Measurements from ENCODE around the gene GOLM1. TPM values are rescaled to one million over a fixed set of nuclear protein-coding genes. Genes with fewer than 3 reads are reported as not detected.
"Not testable (repeated sequence)": the region's sequence is repeated elsewhere in the genome, so short reads cannot be mapped to it uniquely, and the experiment has no call there.

Gene GOLM1
- total RNA-seq, 3 donors from 2014 or later: 17.1 to 45.6 (median 41.0) TPM

DNA sequence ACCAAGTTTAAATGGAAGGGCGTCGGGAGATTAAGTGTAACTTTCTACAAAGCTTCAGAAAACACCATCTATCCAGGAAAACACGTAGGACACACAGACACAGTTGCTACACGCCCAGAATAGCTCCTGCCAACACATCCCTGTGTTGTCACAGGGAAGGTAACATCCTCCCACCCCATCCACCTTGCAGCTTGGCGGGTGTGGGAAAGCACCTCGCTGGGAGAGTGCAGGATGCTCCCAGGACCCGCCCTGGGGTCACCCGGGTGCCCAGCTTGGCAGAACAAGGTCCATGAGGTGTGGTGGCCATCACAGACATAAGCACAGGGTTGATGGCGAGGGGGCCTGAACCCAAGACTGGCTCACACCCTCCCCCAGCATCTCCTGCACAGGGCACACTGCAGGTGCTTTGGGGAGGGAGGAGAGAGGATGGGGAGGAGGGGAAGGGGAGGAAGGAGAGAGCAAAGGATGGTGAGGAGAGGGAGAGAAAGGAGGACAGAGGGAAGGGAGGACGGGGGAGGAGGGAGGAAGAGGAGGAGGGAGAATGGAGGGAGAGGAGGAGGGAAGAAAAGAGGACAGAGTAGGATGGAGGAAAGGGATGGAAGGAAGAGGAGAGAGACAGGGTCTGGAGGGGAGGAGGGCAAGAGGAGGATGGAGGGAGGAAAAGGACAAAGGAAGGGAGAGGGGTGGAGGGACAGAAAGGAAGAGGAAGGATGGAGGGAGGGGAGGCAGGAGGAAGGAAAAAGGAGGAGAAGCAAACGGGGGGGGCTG, 37.2 kb downstream of the GOLM1 start:
- TF ChIP-seq, protein P1, sequence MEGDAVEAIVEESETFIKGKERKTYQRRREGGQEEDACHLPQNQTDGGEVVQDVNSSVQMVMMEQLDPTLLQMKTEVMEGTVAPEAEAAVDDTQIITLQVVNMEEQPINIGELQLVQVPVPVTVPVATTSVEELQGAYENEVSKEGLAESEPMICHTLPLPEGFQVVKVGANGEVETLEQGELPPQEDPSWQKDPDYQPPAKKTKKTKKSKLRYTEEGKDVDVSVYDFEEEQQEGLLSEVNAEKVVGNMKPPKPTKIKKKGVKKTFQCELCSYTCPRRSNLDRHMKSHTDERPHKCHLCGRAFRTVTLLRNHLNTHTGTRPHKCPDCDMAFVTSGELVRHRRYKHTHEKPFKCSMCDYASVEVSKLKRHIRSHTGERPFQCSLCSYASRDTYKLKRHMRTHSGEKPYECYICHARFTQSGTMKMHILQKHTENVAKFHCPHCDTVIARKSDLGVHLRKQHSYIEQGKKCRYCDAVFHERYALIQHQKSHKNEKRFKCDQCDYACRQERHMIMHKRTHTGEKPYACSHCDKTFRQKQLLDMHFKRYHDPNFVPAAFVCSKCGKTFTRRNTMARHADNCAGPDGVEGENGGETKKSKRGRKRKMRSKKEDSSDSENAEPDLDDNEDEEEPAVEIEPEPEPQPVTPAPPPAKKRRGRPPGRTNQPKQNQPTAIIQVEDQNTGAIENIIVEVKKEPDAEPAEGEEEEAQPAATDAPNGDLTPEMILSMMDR (IDR thresholded peaks at IDR 0.05): no peak
- TF ChIP-seq POLR2A (IDR thresholded peaks at IDR 0.05) (no peak), POLR2AphosphoS5 (IDR thresholded peaks at IDR 0.05) (no peak)
- Histone ChIP-seq H3K4me3 (no peak overlapping the region), H3K27ac (no peak overlapping the region), H3K9me3 (no peaks in the 10 kb centered on the region), H3K4me1 (no peaks in the 10 kb centered on the region), H3K27me3 (no peaks in the 10 kb centered on the region), H3K36me3 (no peaks in the 10 kb centered on the region)
- DNase-seq (ENCODE audit: low spot score in 2 of 2): no peak
- intact Hi-C loops (cut with DNase I; ENCODE audit: low total_unique reads): no loop called here

DNA sequence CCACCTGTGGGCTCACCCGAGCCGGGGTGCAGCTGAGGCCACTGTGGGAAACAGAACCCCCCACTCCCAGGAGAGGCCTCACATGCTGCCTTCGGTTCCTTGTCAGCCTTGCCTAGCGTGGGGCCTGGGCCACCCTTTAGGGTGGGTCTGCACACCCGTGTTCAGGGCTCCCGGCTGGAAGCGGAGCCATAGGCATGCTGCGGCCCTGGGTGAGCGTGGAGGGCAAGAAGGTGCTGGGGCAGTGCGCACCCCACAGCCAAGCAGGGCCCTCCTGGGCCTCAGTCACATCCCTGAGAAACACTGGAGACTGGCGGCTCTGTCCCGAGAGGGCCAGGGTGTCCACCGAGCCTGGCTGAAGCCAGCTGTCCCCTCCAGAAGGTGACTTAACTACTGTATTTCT, 41.9 kb downstream of the GOLM1 start:
- intact Hi-C loops (cut with DNase I; ENCODE audit: low total_unique reads): no loop called here
- Histone ChIP-seq H3K4me1 (no peaks in the 10 kb centered on the region), H3K4me3 (no peak overlapping the region), H3K9me3 (no peaks in the 10 kb centered on the region), H3K36me3 (no peaks in the 10 kb centered on the region), H3K27ac (no peak overlapping the region), H3K27me3 (no peaks in the 10 kb centered on the region)
- TF ChIP-seq POLR2A (IDR thresholded peaks at IDR 0.05): no peak
- TF ChIP-seq POLR2AphosphoS5 (IDR thresholded peaks at IDR 0.05): no peak
- TF ChIP-seq, protein P1 (IDR thresholded peaks at IDR 0.05): no peak
- no peak for DNase-seq (ENCODE audit: low spot score in 2 of 2)

DNA sequence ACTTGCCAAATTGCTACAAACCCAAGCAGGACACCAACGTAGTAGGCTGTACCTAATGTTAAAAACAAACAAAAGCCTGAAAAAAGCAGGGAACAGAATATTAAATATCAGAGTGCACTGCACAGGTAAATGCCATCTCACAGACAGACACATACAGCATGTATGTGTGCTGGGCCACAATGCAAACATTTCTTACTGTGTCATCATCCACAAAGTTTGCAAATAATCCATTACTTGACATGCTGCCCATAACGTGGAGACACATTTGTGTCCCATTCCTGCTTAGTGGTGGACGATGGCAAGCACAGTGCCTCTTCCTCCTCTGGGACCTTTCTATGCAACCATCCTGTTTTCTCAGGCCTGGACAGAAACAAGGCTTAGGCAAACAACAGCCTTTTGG, 44.7 kb downstream of the GOLM1 start:
- no peak overlapping the region for H3K27ac ChIP-seq
- no peaks in the 10 kb centered on the region for H3K9me3 ChIP-seq
- no peak overlapping the region for H3K4me3 ChIP-seq
- no peaks in the 10 kb centered on the region for H3K4me1 ChIP-seq
- TF ChIP-seq POLR2AphosphoS5 (IDR thresholded peaks at IDR 0.05) (no peak), POLR2A (IDR thresholded peaks at IDR 0.05) (no peak)
- TF ChIP-seq, protein P1 (IDR thresholded peaks at IDR 0.05): no peak
- intact Hi-C loops (cut with DNase I; ENCODE audit: low total_unique reads): no loop called here
- no peaks in the 10 kb centered on the region for H3K36me3 ChIP-seq
- no peak for DNase-seq (ENCODE audit: low spot score in 2 of 2)
- H3K27me3 ChIP-seq: no peaks in the 10 kb centered on the region

DNA sequence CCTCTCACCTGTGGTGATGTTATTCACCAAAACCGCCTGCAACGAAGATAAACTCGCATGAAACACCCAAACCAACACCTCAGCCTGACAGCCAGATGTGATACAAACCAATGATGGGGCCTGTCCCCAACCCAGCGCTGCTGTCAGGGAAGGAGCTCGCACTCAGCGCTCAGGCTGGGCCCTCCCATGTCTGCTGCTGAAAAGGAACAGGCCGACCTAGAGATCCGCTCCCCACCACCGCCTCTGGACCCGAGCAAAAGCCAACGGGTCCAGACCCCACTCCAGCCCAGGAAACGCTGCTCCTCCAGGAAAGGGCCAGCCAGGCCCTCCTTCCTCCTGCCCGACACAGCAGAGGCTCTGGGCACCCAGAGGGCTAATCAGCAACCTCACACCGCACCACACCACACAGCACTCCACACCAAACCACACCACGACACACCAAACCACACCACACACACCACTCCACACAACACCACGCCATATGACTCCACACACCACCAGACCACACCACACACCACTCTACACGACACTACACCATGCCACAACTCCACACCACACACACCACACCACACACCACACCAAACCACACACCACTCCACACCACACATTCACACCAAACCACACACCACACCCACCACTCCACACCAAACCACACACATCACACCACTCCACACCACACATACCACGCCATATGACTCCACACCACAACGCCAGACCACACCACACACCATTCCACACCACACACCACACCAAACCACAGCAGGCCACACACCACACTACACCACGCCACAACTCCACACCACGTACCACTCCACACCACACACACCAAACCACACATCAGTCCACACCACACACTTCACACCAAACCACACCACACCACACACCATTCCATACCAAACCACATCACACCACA, 46.5 kb downstream of the GOLM1 start:
- DNase-seq (ENCODE audit: low spot score in 2 of 2): no peak
- Histone ChIP-seq H3K4me1 (no peaks in the 10 kb centered on the region), H3K4me3 (no peak overlapping the region), H3K9me3 (no peaks in the 10 kb centered on the region), H3K27ac (no peak overlapping the region), H3K27me3 (no peaks in the 10 kb centered on the region), H3K36me3 (no peaks in the 10 kb centered on the region)
- intact Hi-C loops (cut with DNase I; ENCODE audit: low total_unique reads): no loop called here
- TF ChIP-seq, protein P1 (IDR thresholded peaks at IDR 0.05): no peak
- no peak for TF ChIP-seq POLR2AphosphoS5 (IDR thresholded peaks at IDR 0.05)
- no peak for TF ChIP-seq POLR2A (IDR thresholded peaks at IDR 0.05)

DNA sequence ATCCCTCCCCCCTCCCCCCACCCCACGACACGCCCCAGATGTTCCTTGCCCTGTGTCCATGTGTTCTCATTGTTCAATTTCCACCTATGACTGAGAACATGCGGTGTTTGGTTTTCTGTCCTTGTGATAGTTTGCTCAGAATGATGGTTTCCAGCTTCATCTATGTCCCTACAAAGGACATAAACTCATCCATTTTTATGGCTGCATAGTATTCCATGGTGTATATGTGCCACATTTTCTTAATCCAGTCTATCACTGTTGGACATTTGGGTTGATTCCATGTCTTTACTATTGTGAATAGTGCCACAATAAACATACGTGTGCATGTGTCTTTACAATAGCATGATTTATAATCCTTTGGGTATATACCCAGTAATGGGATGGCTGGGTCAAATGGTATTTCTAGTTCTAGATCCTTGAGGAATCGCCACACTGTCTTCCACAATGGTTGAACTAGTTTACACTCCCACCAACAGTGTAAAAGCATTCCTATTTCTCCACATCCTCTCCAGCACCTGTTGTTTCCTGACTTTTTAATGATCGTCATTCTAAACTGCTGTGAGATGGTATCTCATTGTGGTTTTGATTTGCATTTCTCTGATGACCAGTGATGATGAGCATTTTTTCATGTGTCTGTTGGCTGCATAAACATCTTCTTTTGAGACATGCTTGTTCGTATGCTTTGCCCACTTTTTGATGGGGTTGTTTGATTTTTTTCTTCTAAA, 51.2 kb downstream of the GOLM1 start:
- H3K36me3 ChIP-seq; intact Hi-C loops (cut with DNase I; ENCODE audit: low total_unique reads); H3K4me1 ChIP-seq; DNase-seq (ENCODE audit: low spot score in 2 of 2); H3K27me3 ChIP-seq; H3K9me3 ChIP-seq; H3K27ac ChIP-seq; H3K4me3 ChIP-seq: not testable (repeated sequence)
